Measurements from ENCODE around the gene COX8A. TPM values are rescaled to one million over a fixed set of nuclear protein-coding genes. Genes with fewer than 3 reads are reported as not detected.

COX8A gene
- total and polyA plus RNA-seq, 9 of the 15 experiments (the other 6 are each of a cell fraction or from before 2014, with no cell fraction given), result 274 to 1,206 (median 526) TPM

DNA sequence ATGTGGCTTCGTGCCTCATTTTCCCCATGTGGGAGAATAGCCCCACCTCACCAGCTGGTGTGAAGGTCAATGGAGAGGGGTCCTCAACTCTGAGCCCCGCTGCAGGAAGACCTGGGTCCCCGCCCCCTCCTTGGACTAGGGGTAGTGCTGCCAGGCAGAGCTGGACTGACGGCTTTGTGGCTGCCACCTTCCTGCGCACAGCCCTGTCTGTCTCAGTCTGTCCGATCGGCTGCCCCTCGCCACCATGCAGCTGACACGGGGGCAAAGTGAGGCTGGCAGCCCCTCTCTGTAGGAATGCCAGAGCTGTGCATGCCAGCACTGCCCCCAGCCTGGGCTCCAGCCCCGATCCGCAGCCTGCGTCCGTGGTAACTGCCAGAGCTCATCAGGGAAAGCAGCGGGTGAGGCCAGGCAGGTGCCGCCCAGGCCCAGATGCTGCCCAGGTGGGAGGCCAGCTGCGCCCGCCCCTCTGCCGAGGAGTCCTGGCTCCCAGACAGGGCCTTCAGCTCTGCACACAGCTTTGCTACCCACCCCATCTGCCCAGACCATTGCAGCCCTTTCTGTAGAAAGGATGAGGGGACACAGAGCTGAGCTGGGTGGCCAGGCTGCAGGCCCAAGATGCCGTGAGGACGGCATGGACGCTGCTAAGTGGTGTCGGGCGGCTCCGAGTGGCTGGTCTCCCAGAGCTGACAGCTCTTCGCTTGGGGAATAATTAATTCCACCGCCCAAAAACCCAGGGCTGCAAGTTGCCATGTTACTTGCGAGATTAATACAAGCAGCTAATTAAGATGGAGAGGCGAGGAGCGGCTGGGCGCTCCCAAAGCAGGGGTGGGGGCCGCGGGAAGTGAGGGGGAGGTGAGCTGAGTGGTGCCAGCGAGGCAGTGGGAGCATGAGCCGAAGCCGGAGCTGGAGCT, 41.8 kb downstream of the COX8A start:
- ChIA-PET CTCF (ENCODE audit: low intra/inter-chr PET ratio) (no interaction called here), POLR2A (interaction anchor here (0.5 to 1.7 kb wide), 11 partner anchors 9 to 40 kb away, joined by 3 to 8 read pairs (median 4); no protein-coding TSS in a partner anchor)
- DNase-seq (ENCODE audit: extremely low read depth in 1 of 4, low spot score in 3 of 4) (no peak), FAIRE-seq (no peak), ATAC-seq (peak; percentile 27; the same call in 1 of the 3 replicates)
- no peak overlapping the region; a peak in 1 of 4 replicates for H3K9ac ChIP-seq (ENCODE audit: insufficient read depth in 1 of 2, low read depth in 2 of 2, low read length in 2 of 2)
- 59% methylated on average over 27 of the region's 35 CpGs for WGBS (ENCODE audit: insufficient coverage, low coverage, missing lambda C conversion rate)
- no peak overlapping the region for H2AFZ ChIP-seq (ENCODE audit: low read depth, low read length)
- no peak for TF ChIP-seq FOXJ2 (tag; IDR thresholded peaks at IDR 0.05)
- TF ChIP-seq, protein P1, sequence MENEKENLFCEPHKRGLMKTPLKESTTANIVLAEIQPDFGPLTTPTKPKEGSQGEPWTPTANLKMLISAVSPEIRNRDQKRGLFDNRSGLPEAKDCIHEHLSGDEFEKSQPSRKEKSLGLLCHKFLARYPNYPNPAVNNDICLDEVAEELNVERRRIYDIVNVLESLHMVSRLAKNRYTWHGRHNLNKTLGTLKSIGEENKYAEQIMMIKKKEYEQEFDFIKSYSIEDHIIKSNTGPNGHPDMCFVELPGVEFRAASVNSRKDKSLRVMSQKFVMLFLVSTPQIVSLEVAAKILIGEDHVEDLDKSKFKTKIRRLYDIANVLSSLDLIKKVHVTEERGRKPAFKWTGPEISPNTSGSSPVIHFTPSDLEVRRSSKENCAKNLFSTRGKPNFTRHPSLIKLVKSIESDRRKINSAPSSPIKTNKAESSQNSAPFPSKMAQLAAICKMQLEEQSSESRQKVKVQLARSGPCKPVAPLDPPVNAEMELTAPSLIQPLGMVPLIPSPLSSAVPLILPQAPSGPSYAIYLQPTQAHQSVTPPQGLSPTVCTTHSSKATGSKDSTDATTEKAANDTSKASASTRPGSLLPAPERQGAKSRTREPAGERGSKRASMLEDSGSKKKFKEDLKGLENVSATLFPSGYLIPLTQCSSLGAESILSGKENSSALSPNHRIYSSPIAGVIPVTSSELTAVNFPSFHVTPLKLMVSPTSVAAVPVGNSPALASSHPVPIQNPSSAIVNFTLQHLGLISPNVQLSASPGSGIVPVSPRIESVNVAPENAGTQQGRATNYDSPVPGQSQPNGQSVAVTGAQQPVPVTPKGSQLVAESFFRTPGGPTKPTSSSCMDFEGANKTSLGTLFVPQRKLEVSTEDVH (IDR thresholded peaks at IDR 0.05; ENCODE audit: low read depth, partially characterized antibody), result no peak
- TF ChIP-seq COPS2 (conservative IDR thresholded peaks at IDR 0.05), result no peak
- TF ChIP-seq U2AF1 (optimal IDR thresholded peaks at IDR 0.05; ENCODE audit: low read depth, low read length), result no peak
- no peak for TF ChIP-seq HNRNPL (IDR thresholded peaks at IDR 0.05; ENCODE audit: low read depth, low read length)
- no peak for TF ChIP-seq HMGN3 (IDR thresholded peaks at IDR 0.05; ENCODE audit: borderline replicate concordance, extremely low read depth, insufficient read length, low read depth, low read length)
- no peak for TF ChIP-seq FIP1L1 (IDR thresholded peaks at IDR 0.05; ENCODE audit: low read depth, low read length, poor library complexity, severe bottlenecking)
- no peak for TF ChIP-seq ZNF717 (CRISPR knock-in tag; IDR thresholded peaks at IDR 0.05)
- TF ChIP-seq DNMT1 (IDR thresholded peaks at IDR 0.05), result no peak
- TF ChIP-seq ZNF143 (CRISPR knock-in tag; IDR thresholded peaks at IDR 0.05), result no peak
- no peak for TF ChIP-seq ZNF140 (CRISPR knock-in tag; IDR thresholded peaks at IDR 0.05)
- no peak for TF ChIP-seq NR3C1 (CRISPR knock-in tag; IDR thresholded peaks at IDR 0.05)
- no peak for TF ChIP-seq SRF (CRISPR knock-in tag; IDR thresholded peaks at IDR 0.05)
- TF ChIP-seq NONO (IDR thresholded peaks at IDR 0.05; ENCODE audit: low read depth in 2 of 2, low read length in 1 of 2), result no peak
- no peak for TF ChIP-seq NELFE (IDR thresholded peaks at IDR 0.05; ENCODE audit: insufficient read depth, insufficient read length)
- H3K27me3 ChIP-seq (ENCODE audit: control insufficient read depth in 2 of 2, insufficient read depth in 2 of 2, low read length in 2 of 2), result peaks cover 0 to 4% of the 10 kb centered on the region in 2 experiments; a peak in 1 of 5 replicates
- H3K9me3 ChIP-seq (replicated peaks; ENCODE audit: control insufficient read depth, insufficient read depth, low read depth, low read length), result no peaks in the 10 kb centered on the region
- intact Hi-C loops (cut with micrococcal nuclease) (no loop called here), in situ Hi-C loops (cut with MboI) (no loop called here)
- H3K4me3 ChIP-seq, result no peak overlapping the region
- peaks cover 0 to 48% of the 10 kb centered on the region in 2 experiments; a peak in 2 of 5 replicates for H3K4me1 ChIP-seq (replicated peaks in 1 of 2; ENCODE audit: control insufficient read depth in 2 of 2, insufficient read depth in 2 of 2, low read length in 2 of 2)
- no peak overlapping the region for H3K4me2 ChIP-seq (ENCODE audit: insufficient read depth, low read length)
- no peaks in the 10 kb centered on the region for H3K9me1 ChIP-seq (ENCODE audit: control insufficient read depth, insufficient read depth, low read length)
- peaks cover 48% of the 10 kb centered on the region for H4K20me1 ChIP-seq (replicated peaks; ENCODE audit: control insufficient read depth, insufficient read depth, low read length)
- H3K27ac ChIP-seq (ENCODE audit: extremely low read depth, low read depth, low read length), result no peak overlapping the region
- no TSS peak for BruUV-seq (replicated peaks)
- no peaks in the 10 kb centered on the region for H3K79me2 ChIP-seq (ENCODE audit: control insufficient read depth, insufficient read depth, low read length)
- no peaks in the 10 kb centered on the region for H3K36me3 ChIP-seq (ENCODE audit: control insufficient read depth, insufficient read depth, low read length)

Measured in K562 (cell line).